HG02759 (cell line): ENCODE results near the gene GALNT12.

Experiments used
- ATAC-seq: cut with Tn5 transposase; IDR thresholded peaks from one replicate; pipeline ENCODE4 v1.9.1; 2021; ENCODE audit warnings: mild to moderate bottlenecking, moderate library complexity; ENCODE audit not compliant: unreplicated experiment

The GALNT12 gene

GRCh38 chr9:98801561-98801960 lies 5.9 kb upstream of the GALNT12 start:
- no peak for ATAC-seq

- ATAC-seq = no peak
Observed at GRCh38 chr9:98801969-98802371, 5.5 kb upstream of the GALNT12 start.

- no peak for ATAC-seq
Observed at GRCh38 chr9:98804083-98804482, 3.4 kb upstream of the GALNT12 start.

- no peak for ATAC-seq
Observed at GRCh38 chr9:98805506-98806272, 1.8 kb upstream of the GALNT12 start.

- ATAC-seq = no peak
Observed at GRCh38 chr9:98806394-98807035, 955 bp upstream of the GALNT12 start.

DNA sequence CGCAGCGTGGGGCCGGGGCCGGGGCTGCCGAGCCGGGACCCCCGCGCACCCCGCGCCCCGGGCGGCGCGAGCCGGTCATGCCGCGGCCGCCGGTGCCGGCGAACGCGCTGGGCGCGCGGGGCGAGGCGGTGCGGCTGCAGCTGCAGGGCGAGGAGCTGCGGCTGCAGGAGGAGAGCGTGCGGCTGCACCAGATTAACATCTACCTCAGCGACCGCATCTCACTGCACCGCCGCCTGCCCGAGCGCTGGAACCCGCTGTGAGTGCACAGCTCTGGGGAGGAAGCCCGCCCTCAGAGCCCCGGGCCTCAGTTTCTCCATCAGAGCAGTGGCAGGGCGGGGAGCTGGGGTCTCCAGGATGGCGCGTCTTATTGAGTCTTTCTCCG lies 335 bp downstream of the GALNT12 start:
- peak; percentile 49 for ATAC-seq

GRCh38 chr9:98808411-98808815 lies 943 bp downstream of the GALNT12 start:
- ATAC-seq = no peak

DNA sequence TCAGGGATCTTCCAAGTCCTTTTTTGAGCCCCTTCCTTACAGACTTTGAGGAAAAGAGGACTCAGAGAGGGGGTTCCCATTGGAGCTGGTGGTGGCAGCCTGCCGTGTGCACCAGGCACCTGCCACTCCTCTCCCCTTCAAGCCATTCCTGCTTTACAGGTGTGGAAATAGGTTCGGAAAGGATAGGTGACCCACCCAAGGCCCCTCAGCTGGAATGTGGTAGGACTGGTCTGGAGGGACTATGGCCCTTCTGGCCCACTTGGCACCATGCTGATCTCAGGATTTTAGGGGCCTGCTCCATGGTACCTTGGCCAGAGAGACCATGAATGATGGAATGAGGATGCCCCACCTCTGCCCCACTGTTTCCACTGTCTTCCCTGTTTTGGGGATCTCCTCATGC lies 1.4 kb downstream of the GALNT12 start:
- ATAC-seq = no peak

DNA sequence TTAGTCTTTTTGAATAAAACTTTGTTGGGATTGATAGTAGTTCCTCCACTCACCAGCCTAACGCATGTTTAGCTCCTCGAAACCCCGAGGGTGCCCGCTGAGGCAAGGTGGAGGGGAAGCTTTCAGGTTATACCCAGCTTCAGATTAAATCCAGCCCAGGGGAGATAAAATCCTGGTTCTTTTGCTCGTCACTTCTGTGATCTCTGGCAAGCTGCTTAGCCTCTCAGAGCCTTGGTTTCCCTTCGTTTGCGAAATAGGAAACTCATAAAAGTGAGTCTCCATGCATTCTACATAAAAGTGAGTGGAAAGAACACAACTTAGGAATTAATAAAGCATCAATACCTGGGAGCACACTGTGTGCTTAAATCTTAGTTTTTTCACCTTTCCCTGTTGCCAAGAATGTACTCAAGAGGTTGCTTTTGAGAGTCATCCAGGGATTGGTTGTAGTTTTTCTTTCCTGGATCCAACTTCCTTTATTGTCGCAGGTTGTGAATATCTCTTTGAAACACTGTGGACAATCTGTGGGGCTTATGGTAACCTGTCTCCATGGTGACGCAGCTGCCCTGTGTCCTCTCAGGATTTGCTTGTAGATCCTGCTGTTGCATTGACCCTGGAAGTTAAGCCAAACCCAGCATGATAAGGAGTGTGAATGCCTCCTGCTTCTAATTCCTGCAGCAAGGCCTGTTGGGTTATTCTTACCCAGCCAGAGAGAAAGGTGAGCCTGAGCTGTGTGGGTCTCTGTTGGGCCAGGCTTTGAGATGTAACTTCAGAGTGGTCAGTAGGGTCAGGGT lies 2.0 kb downstream of the GALNT12 start:
- ATAC-seq = no peak

DNA sequence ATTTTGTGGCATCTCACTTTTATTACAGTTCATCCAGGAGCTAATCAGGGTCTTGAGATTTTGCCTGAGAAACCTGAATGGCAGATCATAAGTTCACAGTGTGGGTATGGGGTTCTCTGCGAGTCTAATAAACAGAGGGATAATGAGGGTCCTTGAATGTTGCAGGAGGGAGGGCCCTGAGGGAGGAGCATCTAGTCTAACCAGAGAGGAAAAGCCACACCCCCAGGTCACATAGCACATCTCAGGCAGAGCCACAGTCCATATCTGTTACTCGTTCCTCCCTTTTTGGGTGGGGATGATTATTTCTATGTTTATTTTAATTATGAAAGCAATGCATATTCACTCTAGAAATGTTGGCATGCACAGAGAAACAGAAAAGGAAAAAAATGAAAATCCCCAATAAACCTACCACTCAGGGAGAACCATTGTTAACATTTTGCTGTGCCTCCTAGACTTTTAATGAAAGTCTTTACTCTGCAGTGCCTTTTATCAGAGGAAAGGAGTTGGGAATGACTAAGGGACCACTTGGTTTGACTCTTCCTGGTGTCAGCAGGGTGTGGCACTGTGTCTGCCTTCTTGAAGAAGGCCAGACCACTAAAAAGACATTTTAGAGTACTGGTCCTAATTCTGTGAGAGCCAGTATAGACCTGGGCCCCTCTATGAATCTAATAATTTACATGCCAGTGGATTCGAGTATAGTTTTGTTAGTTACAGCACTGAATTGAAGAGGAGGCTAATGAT lies 2.8 kb downstream of the GALNT12 start:
- ATAC-seq = no peak

DNA sequence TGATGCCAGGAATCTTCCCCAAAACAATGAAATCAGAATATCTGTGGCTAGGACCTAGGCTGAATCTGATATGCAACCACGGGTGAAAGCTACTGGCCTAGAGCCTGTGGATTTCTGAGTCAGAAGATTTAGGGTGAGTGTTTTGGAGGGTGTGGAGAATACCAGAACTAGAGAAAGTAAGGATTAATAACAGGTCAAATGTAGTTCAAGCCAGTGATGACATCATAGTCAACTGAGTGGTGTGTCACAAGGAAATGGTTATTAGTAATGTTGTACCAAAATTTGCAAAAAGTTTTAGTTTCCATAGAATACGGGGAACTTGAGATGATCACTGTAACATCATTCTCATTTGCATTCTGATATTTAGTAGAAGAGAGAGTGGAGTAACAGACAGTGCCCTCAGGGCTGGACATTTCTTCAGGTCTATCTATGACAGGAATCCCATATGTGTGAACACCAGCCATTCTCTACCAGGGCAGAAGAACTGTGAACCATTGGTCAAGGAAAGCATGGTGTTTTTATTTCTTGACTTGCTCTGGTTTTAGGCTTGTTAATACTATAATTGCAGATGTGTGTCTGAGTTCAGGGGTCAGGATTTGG lies 3.7 kb downstream of the GALNT12 start:
- ATAC-seq = no peak

DNA sequence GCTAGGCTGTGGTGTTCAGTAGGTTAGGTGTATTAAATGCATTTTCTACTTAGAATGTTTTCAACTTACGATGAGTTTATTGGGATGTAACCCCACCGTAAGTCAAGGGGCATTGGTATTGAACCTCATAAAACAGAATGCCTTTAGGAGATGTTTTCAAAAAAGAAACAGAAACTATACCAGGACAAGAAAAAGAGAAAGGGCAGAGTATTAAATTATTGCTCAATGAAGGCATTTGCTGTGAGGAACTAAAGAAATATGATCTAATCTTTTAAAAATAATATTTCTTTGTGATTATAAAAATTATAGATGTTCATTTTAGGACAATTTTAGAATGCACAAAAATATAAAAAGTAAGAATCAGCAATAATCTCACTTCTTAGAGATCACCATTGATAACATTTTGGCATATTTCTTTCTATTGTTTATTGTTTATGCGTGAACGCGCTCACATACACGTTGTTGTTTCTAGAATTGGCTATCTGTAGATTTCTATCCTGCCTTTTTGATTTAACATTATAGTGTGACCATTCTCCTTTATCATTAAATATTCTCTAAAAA lies 8.0 kb downstream of the GALNT12 start:
- ATAC-seq = no peak

- ATAC-seq = no peak
Observed at GRCh38 chr9:98818764-98819163, 11.3 kb downstream of the GALNT12 start.

- ATAC-seq = no peak
Observed at GRCh38 chr9:98819231-98819630, 11.8 kb downstream of the GALNT12 start.

- no peak for ATAC-seq
Observed at GRCh38 chr9:98821831-98822230, 14.4 kb downstream of the GALNT12 start.

DNA sequence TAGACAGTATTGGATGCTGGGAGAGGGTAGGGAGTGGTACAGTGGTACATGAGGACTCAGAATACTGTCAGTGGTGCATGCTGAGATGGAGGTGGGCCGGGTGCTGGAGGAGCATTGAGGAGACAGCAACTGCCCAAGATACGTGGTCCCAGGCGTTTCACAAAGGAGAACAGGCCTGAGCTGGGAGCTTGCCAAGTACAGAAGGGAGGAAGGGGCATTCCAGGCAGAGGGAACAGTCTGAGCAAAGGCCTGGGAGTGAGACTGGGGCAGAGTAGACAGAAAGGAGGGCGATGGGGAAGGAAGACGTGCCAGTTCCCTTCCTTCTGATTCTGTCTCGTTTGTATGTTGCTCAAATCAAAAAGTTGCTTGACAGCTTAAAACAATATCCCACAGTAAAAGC lies 15.2 kb downstream of the GALNT12 start:
- no peak for ATAC-seq

GRCh38 chr9:98823666-98824334 lies 16.3 kb downstream of the GALNT12 start:
- no peak for ATAC-seq

- no peak for ATAC-seq
Observed at GRCh38 chr9:98825414-98825813, 17.9 kb downstream of the GALNT12 start.

GRCh38 chr9:98826716-98827115 lies 19.2 kb downstream of the GALNT12 start:
- ATAC-seq = no peak

- no peak for ATAC-seq
Observed at GRCh38 chr9:98829766-98830165, 22.3 kb downstream of the GALNT12 start.
